Hepatocyte (in vitro differentiated cells): ENCODE measurements around the gene INSYN1.

Source experiments
- CTCF ChIP-seq: fragments of 200-600 bp; sonication (generic); IDR thresholded peaks from 2 replicates; pipeline ENCODE4 v1.5.1; 2016; ENCODE audit warnings: antibody characterized with exemption, mild to moderate bottlenecking; ENCODE audit not compliant: poor library complexity
- EZH2 ChIP-seq: fragments of 200-600 bp; sonication (generic); IDR thresholded peaks from 2 replicates; pipeline ENCODE4 v1.6.1; 2016; ENCODE audit warnings: antibody characterized with exemption, mild to moderate bottlenecking, borderline replicate concordance

- no peak for TF ChIP-seq CTCF
- TF ChIP-seq EZH2, result no peak
These were observed 64.7 kb downstream of the INSYN1 start for GRCh38 chr15:73688455-73688854.
